Bronchial epithelial cell (primary cell): ENCODE data around the gene CCDC85C. TPM values are rescaled to one million over a fixed set of nuclear protein-coding genes. Genes with fewer than 3 reads are reported as not detected.

ENCODE experiments used
- DNase-seq: peaks from one replicate; pipeline ENCODE4 v3.0.0-alpha.2; 2010; ENCODE audit warnings: low read depth
- FAIRE-seq: peaks from 2 replicates; lab custom pipeline; 2011; peaks lifted over from hg19 to GRCh38; lab: Jason Lieb, UNC
- H3K27me3 ChIP-seq: 2 replicates; pipeline ENCODE4 v1.5.1; 2011; ENCODE audit warnings: low read length; ENCODE audit not compliant: control insufficient read depth, insufficient read depth
- H3K36me3 ChIP-seq: 2 replicates; pipeline ENCODE4 v1.5.1; 2011; ENCODE audit warnings: low read length; ENCODE audit not compliant: control insufficient read depth, insufficient read depth
- H3K4me3 ChIP-seq: 2 replicates; pipeline ENCODE4 v1.5.1; 2011; ENCODE audit warnings: mild to moderate bottlenecking, low read depth, low read length, control low read depth
- total RNA-seq: library from RNA; depleted of rRNA; stranded (reverse); fragments of >200 nt; gene quantifications from 2 replicates; pipeline ENCODE4 v1.2.1, GENCODE V29; 2014
- TF ChIP-seq, protein P1 (sequence below): IDR thresholded peaks from 2 replicates; pipeline ENCODE4 v1.5.1; 2011; ENCODE audit warnings: mild to moderate bottlenecking, moderate library complexity, low read length, control low read depth, inconsistent platforms; ENCODE audit not compliant: insufficient read depth, severe bottlenecking

The CCDC85C gene
- total RNA-seq, 1 donor from 2014 or later, result 26.6 TPM

- FAIRE-seq, result no peak
- Histone ChIP-seq H3K27me3 (no peaks in the 10 kb centered on the region), H3K36me3 (no peaks in the 10 kb centered on the region), H3K4me3 (peak within 1 kb of the TSS; percentile 86)
- peak; percentile 45 for DNase-seq
- TF ChIP-seq, protein P1, sequence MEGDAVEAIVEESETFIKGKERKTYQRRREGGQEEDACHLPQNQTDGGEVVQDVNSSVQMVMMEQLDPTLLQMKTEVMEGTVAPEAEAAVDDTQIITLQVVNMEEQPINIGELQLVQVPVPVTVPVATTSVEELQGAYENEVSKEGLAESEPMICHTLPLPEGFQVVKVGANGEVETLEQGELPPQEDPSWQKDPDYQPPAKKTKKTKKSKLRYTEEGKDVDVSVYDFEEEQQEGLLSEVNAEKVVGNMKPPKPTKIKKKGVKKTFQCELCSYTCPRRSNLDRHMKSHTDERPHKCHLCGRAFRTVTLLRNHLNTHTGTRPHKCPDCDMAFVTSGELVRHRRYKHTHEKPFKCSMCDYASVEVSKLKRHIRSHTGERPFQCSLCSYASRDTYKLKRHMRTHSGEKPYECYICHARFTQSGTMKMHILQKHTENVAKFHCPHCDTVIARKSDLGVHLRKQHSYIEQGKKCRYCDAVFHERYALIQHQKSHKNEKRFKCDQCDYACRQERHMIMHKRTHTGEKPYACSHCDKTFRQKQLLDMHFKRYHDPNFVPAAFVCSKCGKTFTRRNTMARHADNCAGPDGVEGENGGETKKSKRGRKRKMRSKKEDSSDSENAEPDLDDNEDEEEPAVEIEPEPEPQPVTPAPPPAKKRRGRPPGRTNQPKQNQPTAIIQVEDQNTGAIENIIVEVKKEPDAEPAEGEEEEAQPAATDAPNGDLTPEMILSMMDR, result peak; percentile 30
These were observed 123.8 kb downstream of the CCDC85C start, which contains the start of gene SETD3 for GRCh38 chr14:99479906-99480869. SETD3 (minus strand) TSS chr14:99480859; CDS start chr14:99465805, 15,054 bp downstream.

DNA sequence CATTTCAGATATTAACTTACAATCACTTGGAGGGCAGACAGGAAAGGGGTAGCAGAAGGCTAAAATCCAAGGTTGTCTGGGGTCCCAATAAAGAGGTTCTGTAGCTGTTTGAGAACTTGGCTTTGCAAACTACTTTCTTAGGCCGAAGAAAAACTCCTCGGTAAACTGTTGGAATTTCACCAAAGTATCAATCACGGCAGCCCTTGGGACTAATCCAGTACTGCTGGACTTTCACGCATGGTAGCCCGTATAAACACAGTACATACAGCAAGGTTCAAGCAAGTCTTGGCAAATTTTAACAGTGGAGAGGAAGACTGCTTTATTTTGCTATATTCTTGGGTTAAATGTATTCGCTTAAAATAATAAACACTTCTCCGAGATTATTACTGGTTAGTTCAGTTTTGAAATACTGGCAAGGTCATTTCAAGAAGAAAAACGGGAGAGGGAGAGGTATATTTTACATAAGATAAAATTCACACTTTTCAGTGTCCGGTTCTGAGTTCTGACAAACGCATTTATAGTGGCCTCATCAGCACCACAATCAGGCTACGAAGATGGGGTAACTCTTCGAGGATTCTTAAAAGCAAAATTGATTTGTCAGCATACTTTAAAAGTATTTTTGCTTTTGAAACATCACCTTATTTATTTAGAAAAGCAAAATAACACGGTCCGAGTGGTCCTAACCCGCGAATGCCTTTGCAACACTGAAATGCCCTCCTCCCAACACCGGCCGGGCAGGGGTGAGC, 124.7 kb downstream of the CCDC85C start:
- TF ChIP-seq, protein P1, result no peak
- Histone ChIP-seq H3K27me3 (no peaks in the 10 kb centered on the region), H3K4me3 (peak overlapping the region; percentile 69), H3K36me3 (no peaks in the 10 kb centered on the region)
- FAIRE-seq, result no peak
- no peak for DNase-seq

DNA sequence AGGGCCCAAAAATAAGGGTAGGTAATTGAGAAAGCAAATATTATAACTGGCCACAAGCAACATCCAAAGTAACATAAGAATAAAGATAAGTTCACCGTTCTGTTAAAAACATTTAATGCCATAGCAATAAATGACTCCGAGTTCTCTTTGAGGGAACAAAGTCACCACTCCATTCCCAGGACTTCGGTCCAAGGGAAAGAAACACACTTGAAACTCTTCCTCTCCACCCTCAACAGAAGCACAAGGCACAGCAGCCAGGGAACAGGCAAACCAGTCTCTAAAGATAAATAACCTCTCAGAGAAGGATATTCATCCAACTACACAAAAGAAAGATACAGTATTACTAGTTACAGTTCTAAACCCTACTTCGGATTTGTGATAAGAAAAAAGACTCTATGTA, 125.9 kb downstream of the CCDC85C start:
- H3K27me3 ChIP-seq, result no peaks in the 10 kb centered on the region
- TF ChIP-seq, protein P1, result no peak
- no peaks in the 10 kb centered on the region for H3K36me3 ChIP-seq
- DNase-seq, result no peak
- no peak for FAIRE-seq
- H3K4me3 ChIP-seq, result no peak overlapping the region

DNA sequence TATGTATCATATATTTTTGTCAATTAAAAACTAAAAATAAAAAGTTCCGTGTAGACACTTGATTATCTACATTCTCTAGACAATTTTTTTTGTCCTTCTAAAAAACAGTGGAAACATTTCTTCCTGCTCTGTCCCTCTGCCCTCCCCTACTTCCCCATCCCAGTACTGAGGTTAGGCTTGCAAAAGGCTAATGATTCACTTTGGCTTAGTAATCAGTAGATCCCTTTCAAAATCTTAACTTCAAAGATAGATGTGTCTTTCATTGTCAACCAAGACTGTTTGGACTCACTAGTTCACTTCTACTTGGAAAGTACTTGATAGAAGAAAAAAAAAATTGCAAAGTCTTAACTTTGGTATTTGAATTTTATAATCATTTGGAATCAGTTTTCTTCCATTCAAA, 127.1 kb downstream of the CCDC85C start:
- peak; percentile 68 for DNase-seq

DNA sequence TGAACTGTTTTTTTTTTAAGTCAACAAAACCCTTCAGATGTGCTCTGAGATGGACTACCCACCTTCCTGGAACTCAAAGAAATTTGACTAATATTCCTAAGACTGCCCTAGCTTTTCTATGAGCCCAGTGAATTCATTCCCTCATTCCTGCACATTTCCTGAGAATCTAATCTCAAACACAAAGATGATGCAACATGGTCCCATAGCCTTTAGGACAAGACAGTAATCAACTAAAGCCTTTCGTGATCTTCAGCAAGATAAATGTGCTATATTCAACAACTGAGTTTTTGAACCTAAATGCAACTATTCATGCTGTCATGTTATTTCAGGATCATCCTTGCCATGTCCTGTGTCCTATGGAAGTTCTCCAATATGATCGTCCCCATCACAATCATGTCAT, 128.3 kb downstream of the CCDC85C start:
- DNase-seq (no peak), FAIRE-seq (no peak)
- Histone ChIP-seq H3K4me3 (no peak overlapping the region), H3K27me3 (no peaks in the 10 kb centered on the region), H3K36me3 (no peaks in the 10 kb centered on the region)
- TF ChIP-seq, protein P1, result no peak

More for the DNA sequence above, 127.1 kb downstream of the CCDC85C start:
- no peak for FAIRE-seq
- H3K27me3 ChIP-seq, result no peaks in the 10 kb centered on the region
- no peaks in the 10 kb centered on the region for H3K36me3 ChIP-seq
- TF ChIP-seq, protein P1, result no peak
- no peak overlapping the region for H3K4me3 ChIP-seq
